ENCODE results near the gene FEN1.

Gene FEN1

GRCh38 chr11:61762223-61762615 lies 30.5 kb upstream of the FEN1 start:
- TF ChIP-seq FOXM1 (IDR thresholded peaks at IDR 0.05; ENCODE audit: borderline replicate concordance, low read depth) (no peak), MAX (IDR thresholded peaks at IDR 0.05) (no peak), CREB1 (IDR thresholded peaks at IDR 0.05; ENCODE audit: low read depth) (no peak), CEBPB (IDR thresholded peaks at IDR 0.05) (no peak), USF1 (IDR thresholded peaks at IDR 0.05) (no peak), YY1 (IDR thresholded peaks at IDR 0.05; ENCODE audit: low read depth) (no peak), TEAD4 (IDR thresholded peaks at IDR 0.05) (no peak), ZBTB7A (IDR thresholded peaks at IDR 0.05; ENCODE audit: low read depth) (no peak), REST (IDR thresholded peaks at IDR 0.05; ENCODE audit: low read depth) (no peak), NFIC (IDR thresholded peaks at IDR 0.05) (no peak), TAF1 (IDR thresholded peaks at IDR 0.05; ENCODE audit: low read depth) (no peak)

- TF ChIP-seq FOXM1 (IDR thresholded peaks at IDR 0.05; ENCODE audit: borderline replicate concordance, low read depth) (no peak), CREB1 (IDR thresholded peaks at IDR 0.05; ENCODE audit: low read depth) (no peak), TAF1 (IDR thresholded peaks at IDR 0.05; ENCODE audit: low read depth) (no peak), RAD21 (IDR thresholded peaks at IDR 0.05; ENCODE audit: low read depth) (no peak), NFIC (IDR thresholded peaks at IDR 0.05) (no peak), EP300 (IDR thresholded peaks at IDR 0.05; ENCODE audit: borderline replicate concordance) (no peak), YY1 (IDR thresholded peaks at IDR 0.05; ENCODE audit: low read depth) (no peak), CEBPB (IDR thresholded peaks at IDR 0.05) (no peak)
Measured at GRCh38 chr11:61762798-61763197, 29.9 kb upstream of the FEN1 start.

GRCh38 chr11:61763930-61764605 lies 28.6 kb upstream of the FEN1 start:
- no peak for TF ChIP-seq CEBPB (IDR thresholded peaks at IDR 0.05)

GRCh38 chr11:61764606-61765260 lies 28.0 kb upstream of the FEN1 start:
- no peak for TF ChIP-seq USF1 (IDR thresholded peaks at IDR 0.05)
- TF ChIP-seq YY1 (IDR thresholded peaks at IDR 0.05; ENCODE audit: low read depth), result no peak
- no peak for TF ChIP-seq TCF12 (IDR thresholded peaks at IDR 0.05; ENCODE audit: low read depth)
- TF ChIP-seq EGR1 (IDR thresholded peaks at IDR 0.05), result no peak
- no peak for TF ChIP-seq REST (IDR thresholded peaks at IDR 0.05; ENCODE audit: low read depth)
- TF ChIP-seq RAD21 (IDR thresholded peaks at IDR 0.05; ENCODE audit: low read depth), result no peak
- no peak for TF ChIP-seq EP300 (IDR thresholded peaks at IDR 0.05; ENCODE audit: borderline replicate concordance)
- TF ChIP-seq FOXM1 (IDR thresholded peaks at IDR 0.05; ENCODE audit: borderline replicate concordance, low read depth), result no peak
- no peak for TF ChIP-seq NFIC (IDR thresholded peaks at IDR 0.05)
- TF ChIP-seq TAF1 (IDR thresholded peaks at IDR 0.05; ENCODE audit: low read depth), result no peak
- no peak for TF ChIP-seq MAX (IDR thresholded peaks at IDR 0.05)
- no peak for TF ChIP-seq CREB1 (IDR thresholded peaks at IDR 0.05; ENCODE audit: low read depth)

- TF ChIP-seq RAD21 (IDR thresholded peaks at IDR 0.05; ENCODE audit: low read depth), result no peak
- TF ChIP-seq REST (IDR thresholded peaks at IDR 0.05; ENCODE audit: low read depth), result no peak
- TF ChIP-seq TCF12 (IDR thresholded peaks at IDR 0.05; ENCODE audit: low read depth), result no peak
- no peak for TF ChIP-seq MAX (IDR thresholded peaks at IDR 0.05)
- TF ChIP-seq YY1 (IDR thresholded peaks at IDR 0.05; ENCODE audit: low read depth), result no peak
- no peak for TF ChIP-seq TEAD4 (IDR thresholded peaks at IDR 0.05)
- TF ChIP-seq NFIC (IDR thresholded peaks at IDR 0.05), result no peak
- no peak for TF ChIP-seq CREB1 (IDR thresholded peaks at IDR 0.05; ENCODE audit: low read depth)
- TF ChIP-seq EGR1 (IDR thresholded peaks at IDR 0.05), result no peak
- TF ChIP-seq EP300 (IDR thresholded peaks at IDR 0.05; ENCODE audit: borderline replicate concordance), result no peak
- no peak for TF ChIP-seq USF1 (IDR thresholded peaks at IDR 0.05)
- no peak for TF ChIP-seq CEBPB (IDR thresholded peaks at IDR 0.05)
- no peak for TF ChIP-seq ZBTB7A (IDR thresholded peaks at IDR 0.05; ENCODE audit: low read depth)
- TF ChIP-seq TAF1 (IDR thresholded peaks at IDR 0.05; ENCODE audit: low read depth), result no peak
- TF ChIP-seq FOXM1 (IDR thresholded peaks at IDR 0.05; ENCODE audit: borderline replicate concordance, low read depth), result no peak
Measured at GRCh38 chr11:61765550-61766253, 27.0 kb upstream of the FEN1 start.
